Stimulated activated CD4-positive, alpha-beta T cell treated with anti-CD3 and anti-CD28 coated beads, Interleukin-12 subunit alpha, Interleukin-12 subunit beta, amount 100 ng/mL, for 24 hours (primary cell): Measurements from ENCODE around the gene KIAA1549.

ENCODE experiments used
- DNase-seq, 2 experiments: peaks; one replicate each; pipeline ENCODE4 v3.0.0-alpha.2; 2020; ENCODE audit warnings: low read depth in 2 of 2

Gene KIAA1549

GRCh38 chr7:138852469-138852868, 128.7 kb downstream of the KIAA1549 start:
- DNase-seq: no peak

- no peak for DNase-seq
These were observed 131.5 kb downstream of the KIAA1549 start for GRCh38 chr7:138849701-138850100.

GRCh38 chr7:138848056-138848980, 132.9 kb downstream of the KIAA1549 start:
- DNase-seq: no peak

GRCh38 chr7:138845711-138846110, 135.5 kb downstream of the KIAA1549 start:
- no peak for DNase-seq

- DNase-seq: no peak
These were observed 137.3 kb downstream of the KIAA1549 start for GRCh38 chr7:138843632-138844580.

GRCh38 chr7:138842111-138842510, 139.1 kb downstream of the KIAA1549 start:
- DNase-seq: no peak

GRCh38 chr7:138838166-138838565, 143.0 kb downstream of the KIAA1549 start:
- DNase-seq: no peak

GRCh38 chr7:138837627-138838026, 143.6 kb downstream of the KIAA1549 start:
- DNase-seq: no peak

GRCh38 chr7:138835087-138835486, 146.1 kb downstream of the KIAA1549 start:
- DNase-seq: no peak

- peak in 1 of 2 experiments; percentile 2 for DNase-seq
These were observed 146.6 kb downstream of the KIAA1549 start for GRCh38 chr7:138834583-138834982.

GRCh38 chr7:138833596-138833995, 147.6 kb downstream of the KIAA1549 start:
- DNase-seq: no peak

- no peak for DNase-seq
These were observed 148.2 kb downstream of the KIAA1549 start for GRCh38 chr7:138832966-138833365.

- DNase-seq: no peak
These were observed 151.9 kb downstream of the KIAA1549 start for GRCh38 chr7:138829335-138829734.

- no peak for DNase-seq
These were observed 152.9 kb downstream of the KIAA1549 start for GRCh38 chr7:138828302-138828701.

GRCh38 chr7:138825049-138825721, 156.0 kb downstream of the KIAA1549 start:
- DNase-seq: no peak

- no peak for DNase-seq
These were observed 158.2 kb downstream of the KIAA1549 start for GRCh38 chr7:138822867-138823535.

- DNase-seq: no peak
These were observed 159.3 kb downstream of the KIAA1549 start for GRCh38 chr7:138821912-138822311.

- DNase-seq: no peak
These were observed 161.6 kb downstream of the KIAA1549 start for GRCh38 chr7:138819625-138820024.

GRCh38 chr7:138816650-138817049, 164.5 kb downstream of the KIAA1549 start:
- no peak for DNase-seq

GRCh38 chr7:138814816-138815332, 166.3 kb downstream of the KIAA1549 start:
- no peak for DNase-seq

GRCh38 chr7:138813945-138814344, 167.2 kb downstream of the KIAA1549 start:
- no peak for DNase-seq
